Activated naive CD4-positive, alpha-beta T cell treated with Interleukin-2 at 50 U/mL for 16 hours (primary cell): Measurements from ENCODE around the gene GTF2IRD2.
"Not testable (repeated sequence)": the region's sequence is repeated elsewhere in the genome, so short reads cannot be mapped to it uniquely, and the experiment has no call there.

Source experiments
- DNase-seq: peaks from one replicate; pipeline ENCODE4 v3.0.0-alpha.2; 2020

Gene GTF2IRD2

GRCh38 chr7:74783595-74783994 lies 67.8 kb downstream of the GTF2IRD2 start:
- DNase-seq = not testable (repeated sequence)

GRCh38 chr7:74781746-74782145 lies 69.7 kb downstream of the GTF2IRD2 start:
- DNase-seq = not testable (repeated sequence)

GRCh38 chr7:74779053-74779452 lies 72.4 kb downstream of the GTF2IRD2 start:
- DNase-seq = not testable (repeated sequence)

GRCh38 chr7:74775111-74775510 lies 76.3 kb downstream of the GTF2IRD2 start:
- not testable (repeated sequence) for DNase-seq

- not testable (repeated sequence) for DNase-seq
These were observed 77.3 kb downstream of the GTF2IRD2 start, which contains the start of gene NCF1 for GRCh38 chr7:74773760-74774750. Gene NCF1 (plus strand): TSS chr7:74774011. CDS start chr7:74774032, 21 bp downstream.

DNA sequence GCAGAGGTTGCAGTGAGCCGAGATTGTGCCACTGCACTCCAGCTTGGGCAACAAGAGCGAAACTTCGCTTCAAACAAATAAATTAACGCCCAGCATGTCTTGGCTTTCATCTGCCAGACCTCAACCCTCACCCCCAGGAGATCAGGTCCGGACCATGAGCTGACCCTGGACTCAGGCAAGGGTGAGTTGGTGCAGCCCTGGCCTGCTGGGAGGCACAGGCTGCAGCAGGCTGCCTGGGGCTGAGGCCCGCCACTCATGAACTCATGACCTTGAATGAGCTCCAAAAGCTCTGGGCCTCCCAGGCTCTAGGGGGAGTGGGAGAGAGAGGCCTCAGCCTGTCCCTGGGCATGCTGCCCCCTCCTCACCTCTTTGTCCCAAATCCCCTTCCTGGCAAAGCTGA lies 79.3 kb downstream of the GTF2IRD2 start:
- not testable (repeated sequence) for DNase-seq

- DNase-seq = not testable (repeated sequence)
These were observed 81.3 kb downstream of the GTF2IRD2 start for GRCh38 chr7:74770062-74770461.

DNA sequence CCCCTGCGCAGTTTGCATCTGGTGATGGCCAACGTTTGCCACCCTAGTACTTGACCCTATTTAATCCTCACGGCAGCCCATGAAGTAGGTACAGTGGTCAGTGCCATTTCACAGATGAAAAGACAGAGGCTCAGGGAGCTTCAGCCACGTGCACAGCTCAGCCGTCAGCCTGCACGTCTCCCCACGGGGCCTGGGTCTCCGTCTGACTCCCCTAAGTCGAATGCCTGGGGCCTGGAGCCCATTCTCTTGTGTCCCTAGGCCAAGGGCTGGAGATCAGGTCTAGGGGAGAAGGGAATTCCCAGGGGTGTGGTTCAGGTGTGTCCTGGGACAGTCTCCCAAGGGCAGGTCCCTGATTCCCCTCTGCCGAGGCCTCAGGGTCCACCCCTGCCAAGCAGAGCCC lies 84.4 kb downstream of the GTF2IRD2 start:
- DNase-seq = not testable (repeated sequence)

DNA sequence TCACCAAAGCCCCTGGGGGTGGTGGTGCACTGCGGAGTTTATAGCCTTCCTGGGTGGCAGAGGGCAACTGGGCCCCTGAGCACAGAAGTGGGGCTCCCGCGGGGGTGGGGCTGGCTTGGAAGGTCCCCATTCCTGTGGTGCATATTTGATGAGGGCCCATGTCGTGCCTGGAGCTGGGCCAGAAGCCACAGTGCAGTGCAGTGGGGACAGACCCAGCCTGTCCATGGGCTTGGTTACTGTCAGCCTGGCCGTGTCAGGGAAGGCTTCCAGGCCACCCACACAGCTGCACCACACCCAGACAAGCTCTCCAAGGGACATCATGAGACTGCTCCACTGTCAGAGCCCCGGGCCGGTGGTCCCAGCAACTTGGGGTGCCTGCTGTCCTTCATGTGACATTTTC lies 84.9 kb downstream of the GTF2IRD2 start:
- DNase-seq = not testable (repeated sequence)

GRCh38 chr7:74765205-74765918 lies 86.0 kb downstream of the GTF2IRD2 start:
- not testable (repeated sequence) for DNase-seq

DNA sequence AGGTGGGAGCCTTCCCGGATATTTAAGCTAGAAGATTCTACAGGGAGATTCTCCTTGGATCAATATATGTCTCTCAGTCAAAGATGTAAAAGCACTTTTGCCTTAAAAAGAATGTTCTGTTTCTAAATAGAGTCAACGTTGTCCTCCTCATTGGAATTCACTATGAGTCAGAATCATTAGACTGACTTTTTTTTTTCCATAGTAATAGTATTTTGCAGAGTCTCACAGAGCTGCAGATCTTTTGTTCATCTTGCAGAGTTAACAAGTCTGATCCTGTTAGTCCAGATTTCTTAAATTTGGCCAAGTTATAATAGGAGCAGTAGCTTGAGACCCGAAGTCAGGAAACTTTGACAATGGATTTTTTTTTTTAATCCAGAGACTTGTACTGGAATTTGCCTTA lies 92.4 kb downstream of the GTF2IRD2 start:
- not testable (repeated sequence) for DNase-seq

- not testable (repeated sequence) for DNase-seq
These were observed 93.1 kb downstream of the GTF2IRD2 start for GRCh38 chr7:74758268-74758667.

DNA sequence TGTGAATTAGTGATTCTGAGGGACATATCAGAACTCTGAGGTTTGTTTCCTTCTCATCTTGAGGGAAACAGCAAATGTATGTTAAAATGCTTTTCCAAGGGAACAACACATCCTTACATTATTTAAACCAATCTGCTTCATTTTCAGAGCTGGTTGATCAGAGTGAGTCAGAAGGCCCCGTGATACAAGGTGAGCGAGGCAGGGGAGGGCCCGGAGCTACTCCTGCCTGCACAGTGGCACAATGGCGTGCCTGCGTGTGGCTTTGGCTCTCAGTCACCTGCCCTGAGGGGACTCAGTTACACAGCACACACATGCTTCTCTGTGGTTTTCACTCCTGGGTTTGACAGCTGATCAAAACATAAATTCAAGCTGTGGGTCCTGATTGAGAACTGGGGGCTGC lies 94.7 kb downstream of the GTF2IRD2 start:
- not testable (repeated sequence) for DNase-seq

DNA sequence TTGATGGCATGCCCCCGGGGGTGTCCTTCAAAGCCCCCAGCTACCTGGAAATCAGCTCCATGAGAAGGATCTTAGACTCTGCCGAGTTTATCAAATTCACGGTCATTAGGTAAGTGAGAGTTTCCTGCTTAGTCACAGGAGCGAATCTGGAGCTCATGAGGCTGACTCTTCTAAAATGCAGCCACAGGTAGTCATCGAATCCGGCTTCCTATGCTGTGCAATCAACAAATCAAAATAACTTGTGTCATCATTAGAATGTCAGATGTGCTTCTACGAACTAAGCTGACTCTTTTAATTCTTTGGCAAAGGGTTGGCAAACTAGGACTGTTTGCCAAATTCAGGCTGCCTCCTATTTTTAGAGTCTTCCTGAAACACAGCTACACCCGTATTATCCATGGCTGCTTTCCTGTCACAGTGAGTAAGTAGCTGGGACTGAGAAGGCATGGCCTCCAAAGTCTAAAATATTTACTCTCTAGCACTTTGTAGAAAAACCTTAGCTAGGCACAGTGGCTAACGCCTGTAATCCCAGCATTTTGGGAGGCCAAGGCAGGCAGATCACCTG lies 97.4 kb downstream of the GTF2IRD2 start:
- DNase-seq = not testable (repeated sequence)
